Cardiac muscle cell (in vitro differentiated cells and primary cell): ENCODE measurements around the gene PICK1. TPM values are rescaled to one million over a fixed set of nuclear protein-coding genes. Genes with fewer than 3 reads are reported as not detected.
"Not testable (repeated sequence)": the region's sequence is repeated elsewhere in the genome, so short reads cannot be mapped to it uniquely, and the experiment has no call there.

ENCODE experiments used
- DNase-seq, 2 donors: peaks; one replicate each; pipeline versions ENCODE4 v3.0.0 to v3.0.0-alpha.2; 2010 to 2017; ENCODE audit warnings: low read depth in 1 of 2, low spot score in 1 of 2
- H3K27ac ChIP-seq: fragments of 200-600 bp; sonication (generic); 2 replicates; pipeline ENCODE4 v1.5.1; 2016
- H3K27me3 ChIP-seq: fragments of 200-600 bp; sonication (generic); 2 replicates; pipeline ENCODE4 v1.6.0; 2016; ENCODE audit warnings: control low read depth
- H3K36me3 ChIP-seq: fragments of 200-600 bp; sonication (generic); 2 replicates; pipeline ENCODE4 v1.5.1; 2016; ENCODE audit warnings: control low read depth
- H3K4me1 ChIP-seq: fragments of 200-600 bp; sonication (generic); 2 replicates; pipeline ENCODE4 v1.8.1; 2017; ENCODE audit warnings: low read depth, mild to moderate bottlenecking, mixed run types
- H3K4me3 ChIP-seq: fragments of 200-600 bp; sonication (generic); 2 replicates; pipeline ENCODE4 v1.5.1; 2016; ENCODE audit warnings: mild to moderate bottlenecking
- H3K9me3 ChIP-seq: fragments of 200-600 bp; sonication (generic); 2 replicates; pipeline ENCODE4 v1.5.1; 2017; ENCODE audit warnings: low read depth, mild to moderate bottlenecking, control low read depth
- CTCF ChIP-seq: IDR thresholded peaks from 2 replicates; pipeline ENCODE4 v1.5.1; 2012; ENCODE audit warnings: low read depth, mild to moderate bottlenecking, low read length
- polyA plus RNA-seq: library from polyadenylated mRNA; unstranded; fragments of >200 nt; fragmentation: Nextera tagmentation; extraction: Ambion mirVana; gene quantifications from 2 replicates; pipeline ENCODE4 v1.2.1, GENCODE V29; 2016
- total RNA-seq: library from RNA; depleted of rRNA; stranded (reverse); fragments of >200 nt; gene quantifications from 2 replicates; pipeline ENCODE4 v1.2.3, GENCODE V29; 2016

Gene PICK1
- total and polyA plus RNA-seq, 2 experiments from 2014 or later, result 57.8 to 60.4 TPM

- Histone ChIP-seq H3K4me1 (peaks cover 19% of the 10 kb centered on the region), H3K27ac (no peak overlapping the region), H3K4me3 (no peak overlapping the region), H3K36me3 (no peaks in the 10 kb centered on the region), H3K9me3 (no peaks in the 10 kb centered on the region), H3K27me3 (no peaks in the 10 kb centered on the region)
- peak; percentile 43 to 95 for DNase-seq
- no peak for TF ChIP-seq CTCF
Observed at GRCh38 chr22:38034278-38034882, 22.8 kb upstream of the PICK1 start.

- no peak for TF ChIP-seq CTCF
- no peak overlapping the region for H3K4me3 ChIP-seq
- H3K27ac ChIP-seq, result no peak overlapping the region
- DNase-seq, result no peak
- peaks cover 18% of the 10 kb centered on the region for H3K4me1 ChIP-seq
- H3K36me3 ChIP-seq, result no peaks in the 10 kb centered on the region
- H3K9me3 ChIP-seq, result no peaks in the 10 kb centered on the region
- no peaks in the 10 kb centered on the region for H3K27me3 ChIP-seq
Observed at GRCh38 chr22:38034884-38035529, 22.2 kb upstream of the PICK1 start.

- Histone ChIP-seq H3K9me3 (no peaks in the 10 kb centered on the region), H3K4me3 (no peak overlapping the region), H3K4me1 (peaks cover 13% of the 10 kb centered on the region), H3K27me3 (no peaks in the 10 kb centered on the region), H3K36me3 (no peaks in the 10 kb centered on the region), H3K27ac (no peak overlapping the region)
- no peak for TF ChIP-seq CTCF
- DNase-seq, result no peak
Observed at GRCh38 chr22:38035530-38035885, 21.7 kb upstream of the PICK1 start.

- Histone ChIP-seq H3K27ac (no peak overlapping the region), H3K27me3 (no peaks in the 10 kb centered on the region), H3K9me3 (no peaks in the 10 kb centered on the region), H3K36me3 (no peaks in the 10 kb centered on the region), H3K4me1 (peaks cover 4% of the 10 kb centered on the region), H3K4me3 (no peak overlapping the region)
- TF ChIP-seq CTCF, result no peak
- DNase-seq, result no peak
Observed at GRCh38 chr22:38036392-38037062, 20.7 kb upstream of the PICK1 start.

GRCh38 chr22:38037367-38038150 lies 19.6 kb upstream of the PICK1 start:
- not testable (repeated sequence) for H3K27ac ChIP-seq, DNase-seq, H3K27me3 ChIP-seq, H3K4me1 ChIP-seq, H3K9me3 ChIP-seq, H3K4me3 ChIP-seq, H3K36me3 ChIP-seq
